Transverse colon (tissue), 4 donors: ENCODE data around the gene NR5A2. TPM values are rescaled to one million over a fixed set of nuclear protein-coding genes. Genes with fewer than 3 reads are reported as not detected.

ENCODE experiments used
- DNase-seq: peaks from one replicate; pipeline ENCODE4 v3.0.0-alpha.2; 2019
- H3K27ac ChIP-seq, 4 donors: fragments of 200-600 bp; sonication (generic); 2 replicates each; pipeline ENCODE4 v1.5.1; 2016 to 2018; ENCODE audit warnings: inconsistent platforms in 4 of 4
- H3K27me3 ChIP-seq: fragments of 200-600 bp; sonication (generic); 2 replicates; pipeline ENCODE4 v1.5.1; 2017; ENCODE audit warnings: inconsistent platforms
- H3K36me3 ChIP-seq, 4 donors: fragments of 200-600 bp; sonication (generic); 2 replicates each; pipeline ENCODE4 v1.5.1; 2017 to 2019; ENCODE audit warnings: inconsistent platforms in 4 of 4
- H3K4me1 ChIP-seq, 4 donors: fragments of 200-600 bp; sonication (generic); 2 replicates each; pipeline ENCODE4 v1.5.1; 2017 to 2020; ENCODE audit warnings: inconsistent platforms in 4 of 4
- H3K4me3 ChIP-seq, 4 donors: fragments of 200-600 bp; sonication (generic); 1 replicate in 1 of 4; 2 replicates in 3 of 4; pipeline versions ENCODE4 v1.5.1 to v1.6.1; 2017 to 2019; ENCODE audit warnings: inconsistent platforms in 4 of 4
- H3K9me3 ChIP-seq, 2 donors: fragments of 200-600 bp; sonication (generic); 2 replicates each; pipeline ENCODE4 v1.5.1; 2017 to 2019; ENCODE audit warnings: inconsistent platforms in 2 of 2
- CTCF ChIP-seq, 5 experiments: fragments of 200-600 bp in 3 of 5; fragments of 450-650 bp in 2 of 5; sonication (generic) in 3 of 5; IDR thresholded peaks; 1 replicate in 2 of 5; 2 replicates in 3 of 5; pipeline ENCODE4 v1.5.1; 2016 to 2017; ENCODE audit warnings: antibody characterized with exemption in 5 of 5, inconsistent platforms in 3 of 5, mild to moderate bottlenecking in 2 of 5, moderate library complexity in 1 of 5
- EP300 ChIP-seq: sonication (generic); formaldehyde crosslinking; IDR thresholded peaks from one replicate; pipeline ENCODE4 v1.6.1; 2017; ENCODE audit warnings: antibody characterized with exemption, low read depth
- POLR2A ChIP-seq: fragments of 450-650 bp; IDR thresholded peaks from one replicate; pipeline ENCODE4 v1.6.1; 2016; ENCODE audit warnings: antibody characterized with exemption, mild to moderate bottlenecking, moderate library complexity
- POLR2AphosphoS5 ChIP-seq, 3 donors: sonication (generic); formaldehyde crosslinking; IDR thresholded peaks; one replicate each; pipeline ENCODE4 v1.6.1; 2016; ENCODE audit warnings: antibody characterized with exemption in 3 of 3
- WGBS, 2 donors: methylation state at CpG; one replicate each; pipeline ENCODE4 v1.1.5; 2018; ENCODE audit warnings: low coverage in 1 of 2; 5-methylcytosine and 5-hydroxymethylcytosine counted together
- in situ Hi-C, 4 donors: fragments of 200-750 bp; cut with MboI; loops; one replicate each; pipeline versions ENCODE4 v1.15.0 to v1.15.1; 2017; ENCODE audit warnings: low sequenced_read_pairs in 3 of 4, low pct_ligation_motif_present in 1 of 4, low pct_unique_long_range_greater_than_20kb in 1 of 4
- intact Hi-C: fragments of 100-400 bp; cut with DNase I; formaldehyde crosslinking; loops from one replicate; pipeline ENCODE4 v1.15.1; 2023; ENCODE audit warnings: low total_unique reads
- total RNA-seq, 4 donors: library from RNA; depleted of rRNA; stranded (reverse); fragments of >200 nt; gene quantifications; one replicate each; pipeline ENCODE4 v1.1.0, GENCODE V29; 2016

Gene NR5A2
- total RNA-seq, 4 donors from 2014 or later, result 75.4 to 92.6 (median 85.4) TPM

GRCh38 chr1:200053646-200054045, 26.1 kb downstream of the NR5A2 start:
- no peak overlapping the region for H3K4me3 ChIP-seq
- no peak for DNase-seq
- 67% methylated on average over 1 to 8 of the region's 8 CpGs for WGBS, 2 donors
- no peaks in the 10 kb centered on the region for H3K27me3 ChIP-seq
- H3K27ac ChIP-seq, result no peak overlapping the region
- H3K9me3 ChIP-seq, result no peaks in the 10 kb centered on the region
- no peaks in the 10 kb centered on the region for H3K4me1 ChIP-seq
- intact Hi-C loops, result no loop called here
- H3K36me3 ChIP-seq, result no peaks in the 10 kb centered on the region
- TF ChIP-seq POLR2A (no peak), EP300 (no peak), CTCF (IDR thresholded peaks at IDR 0.05) (no peak)
- in situ Hi-C loops, result no loop called here

- Histone ChIP-seq H3K36me3 (no peaks in the 10 kb centered on the region), H3K4me3 (no peak overlapping the region), H3K27ac (no peak overlapping the region), H3K27me3 (no peaks in the 10 kb centered on the region), H3K9me3 (no peaks in the 10 kb centered on the region), H3K4me1 (no peaks in the 10 kb centered on the region)
- intact Hi-C loops (no loop called here), in situ Hi-C loops (no loop called here)
- DNase-seq, result no peak
- TF ChIP-seq POLR2A (no peak), CTCF (IDR thresholded peaks at IDR 0.05) (no peak), POLR2AphosphoS5 (IDR thresholded peaks at IDR 0.05) (no peak), EP300 (no peak)
- WGBS, 2 donors, result 92 to 95% methylated on average over 10 to 15 of the region's 15 CpGs
These were observed 30.8 kb downstream of the NR5A2 start for GRCh38 chr1:200058341-200058740.

GRCh38 chr1:200062143-200062542, 34.6 kb downstream of the NR5A2 start:
- in situ Hi-C loops, result no loop called here

GRCh38 chr1:200072636-200073285, 45.3 kb downstream of the NR5A2 start:
- Histone ChIP-seq H3K9me3 (no peaks in the 10 kb centered on the region), H3K27me3 (peaks cover 9% of the 10 kb centered on the region), H3K4me1 (no peaks in the 10 kb centered on the region), H3K36me3 (peaks cover 0 to 6% (median 0%) of the 10 kb centered on the region in 4 donors), H3K4me3 (no peak overlapping the region), H3K27ac (no peak overlapping the region)
- DNase-seq, result no peak
- in situ Hi-C loops, result no loop called here
- WGBS, 2 donors, result 58 to 70% methylated on average over 4 of the region's 4 CpGs
- TF ChIP-seq CTCF (IDR thresholded peaks at IDR 0.05) (no peak), EP300 (no peak)
- intact Hi-C loops, result no loop called here

More at GRCh38 chr1:200062143-200062542, 34.6 kb downstream of the NR5A2 start:
- H3K4me1 ChIP-seq, result no peaks in the 10 kb centered on the region
- H3K27ac ChIP-seq, result no peak overlapping the region
- DNase-seq, result no peak
- WGBS, 2 donors, result 75 to 85% methylated on average over 2 of the region's 2 CpGs
- no peaks in the 10 kb centered on the region for H3K36me3 ChIP-seq
- no peak overlapping the region for H3K4me3 ChIP-seq
- H3K9me3 ChIP-seq, result no peaks in the 10 kb centered on the region
- H3K27me3 ChIP-seq, result no peaks in the 10 kb centered on the region
- intact Hi-C loops, result no loop called here
- TF ChIP-seq POLR2A (no peak), EP300 (no peak), POLR2AphosphoS5 (IDR thresholded peaks at IDR 0.05) (no peak), CTCF (IDR thresholded peaks at IDR 0.05) (no peak)
